Esophagus (tissue), 2 donors: Measurements from ENCODE around the gene GINS1. TPM values are rescaled to one million over a fixed set of nuclear protein-coding genes. Genes with fewer than 3 reads are reported as not detected.

Experiments used
- H3K27ac ChIP-seq, 2 donors: one replicate each; pipeline ENCODE4 v1.5.1; 2013; ENCODE audit warnings: low read depth in 2 of 2, mild to moderate bottlenecking in 2 of 2, inconsistent platforms in 1 of 2, low read length in 1 of 2, moderate library complexity in 1 of 2
- H3K27me3 ChIP-seq, 2 donors: one replicate each; pipeline ENCODE4 v1.6.1; 2013; ENCODE audit warnings: low read length in 2 of 2, control low read depth in 1 of 2, mild to moderate bottlenecking in 1 of 2; ENCODE audit not compliant: insufficient read depth in 2 of 2, control insufficient read depth in 1 of 2
- H3K36me3 ChIP-seq, 2 donors: one replicate each; pipeline ENCODE4 v1.6.1; 2013; ENCODE audit warnings: low read length in 1 of 2; ENCODE audit not compliant: control insufficient read depth in 2 of 2, insufficient read depth in 2 of 2
- H3K4me1 ChIP-seq, 2 donors: one replicate each; pipeline ENCODE4 v1.6.1; 2013; ENCODE audit warnings: low read length in 1 of 2; ENCODE audit not compliant: control insufficient read depth in 2 of 2, insufficient read depth in 2 of 2
- H3K4me3 ChIP-seq, 2 donors: one replicate each; pipeline ENCODE4 v1.5.1; 2013; ENCODE audit warnings: low read length in 2 of 2, mild to moderate bottlenecking in 2 of 2, low read depth in 1 of 2, moderate library complexity in 1 of 2
- H3K9me3 ChIP-seq, 2 donors: one replicate each; pipeline ENCODE4 v1.6.1; 2013; ENCODE audit warnings: mild to moderate bottlenecking in 2 of 2, low read depth in 1 of 2, low read length in 1 of 2, moderate library complexity in 1 of 2; ENCODE audit not compliant: control insufficient read depth in 2 of 2, insufficient read depth in 1 of 2
- WGBS, 2 donors: extraction: QIAGEN DNeasy Blood & Tissue Kit; methylation state at CpG; one replicate each; pipeline ENCODE4 v1.1.7; 2013; 5-methylcytosine and 5-hydroxymethylcytosine counted together
- polyA plus RNA-seq, 2 donors: library from polyadenylated mRNA; stranded (reverse); fragments of 200-250 nt; gene quantifications; one replicate each; pipeline ENCODE4 v1.2.3, GENCODE V29; 2013
- donor health status: healthy with polysubstance abuse.
- donor health status: Bipolar disorder and iron deficiency.

Gene GINS1
- polyA plus RNA-seq, 2 donors, result 4.1 to 5.9 TPM

DNA sequence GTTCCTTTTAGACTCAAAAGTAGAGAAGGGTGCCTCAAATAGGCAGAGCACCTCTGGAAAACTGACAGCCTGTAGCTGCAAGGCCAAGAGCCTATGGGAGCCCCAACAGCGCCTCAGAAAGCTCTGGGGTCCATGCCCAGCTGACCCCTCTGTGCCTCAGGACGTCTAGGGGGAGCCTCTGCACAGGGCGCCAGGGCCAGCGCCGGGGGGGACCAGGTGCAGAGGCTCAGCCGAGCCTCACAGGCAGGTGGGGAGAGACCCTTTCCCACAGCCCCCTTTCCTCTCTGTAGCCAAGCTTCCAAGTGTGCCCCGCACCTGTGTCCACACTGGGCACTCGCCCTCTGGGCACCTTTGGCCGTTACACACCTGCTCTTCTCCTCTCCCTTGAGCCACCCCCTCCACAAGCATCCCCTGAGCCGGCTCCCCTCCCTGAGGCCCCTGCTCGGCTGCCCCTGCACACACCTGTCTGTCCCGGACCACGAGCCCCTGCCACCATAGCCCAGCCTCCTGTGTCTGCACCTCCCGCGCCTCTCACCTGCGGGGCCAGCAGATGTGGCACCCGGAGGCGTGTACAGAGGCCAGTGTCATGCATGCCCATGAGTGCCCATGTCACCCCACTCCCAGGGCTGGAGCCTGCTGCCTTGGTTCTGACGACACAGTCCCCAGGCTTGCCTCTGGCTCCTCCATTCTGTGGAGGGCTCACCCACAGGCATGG, 53.2 kb downstream of the GINS1 start:
- peaks cover 0 to 19% of the 10 kb centered on the region in 2 donors for H3K36me3 ChIP-seq
- H3K4me3 ChIP-seq, result no peak overlapping the region
- H3K9me3 ChIP-seq, result no peaks in the 10 kb centered on the region
- WGBS, 2 donors, result 90 to 92% methylated on average over 19 of the region's 19 CpGs
- no peak overlapping the region for H3K27ac ChIP-seq
- no peaks in the 10 kb centered on the region for H3K27me3 ChIP-seq
- H3K4me1 ChIP-seq, result peaks cover 0 to 2% of the 10 kb centered on the region in 2 donors

DNA sequence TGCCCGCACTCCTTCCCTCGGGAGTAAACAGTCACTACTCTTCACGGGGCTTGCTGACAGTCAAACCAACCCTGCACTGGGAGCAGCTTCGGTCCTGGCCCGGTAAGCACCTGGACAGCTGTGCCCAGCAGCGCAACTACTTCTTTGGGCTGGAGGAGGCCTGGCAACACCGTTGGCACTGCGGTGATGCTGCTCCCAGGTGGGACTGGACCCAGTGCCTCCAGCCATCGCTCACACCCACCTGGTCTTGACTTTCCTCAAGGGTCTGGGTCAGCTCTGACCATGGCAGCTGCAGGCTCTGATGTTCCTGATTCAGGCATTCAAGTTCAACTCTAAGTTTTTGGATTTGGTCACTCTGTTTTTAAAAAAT, 53.8 kb downstream of the GINS1 start:
- Histone ChIP-seq H3K4me1 (peaks cover 0 to 2% of the 10 kb centered on the region in 2 donors), H3K27me3 (no peaks in the 10 kb centered on the region), H3K36me3 (peaks cover 0 to 19% of the 10 kb centered on the region in 2 donors), H3K27ac (no peak overlapping the region), H3K4me3 (no peak overlapping the region), H3K9me3 (no peaks in the 10 kb centered on the region)
- WGBS, 2 donors, result 84% methylated on average over 9 of the region's 9 CpGs

DNA sequence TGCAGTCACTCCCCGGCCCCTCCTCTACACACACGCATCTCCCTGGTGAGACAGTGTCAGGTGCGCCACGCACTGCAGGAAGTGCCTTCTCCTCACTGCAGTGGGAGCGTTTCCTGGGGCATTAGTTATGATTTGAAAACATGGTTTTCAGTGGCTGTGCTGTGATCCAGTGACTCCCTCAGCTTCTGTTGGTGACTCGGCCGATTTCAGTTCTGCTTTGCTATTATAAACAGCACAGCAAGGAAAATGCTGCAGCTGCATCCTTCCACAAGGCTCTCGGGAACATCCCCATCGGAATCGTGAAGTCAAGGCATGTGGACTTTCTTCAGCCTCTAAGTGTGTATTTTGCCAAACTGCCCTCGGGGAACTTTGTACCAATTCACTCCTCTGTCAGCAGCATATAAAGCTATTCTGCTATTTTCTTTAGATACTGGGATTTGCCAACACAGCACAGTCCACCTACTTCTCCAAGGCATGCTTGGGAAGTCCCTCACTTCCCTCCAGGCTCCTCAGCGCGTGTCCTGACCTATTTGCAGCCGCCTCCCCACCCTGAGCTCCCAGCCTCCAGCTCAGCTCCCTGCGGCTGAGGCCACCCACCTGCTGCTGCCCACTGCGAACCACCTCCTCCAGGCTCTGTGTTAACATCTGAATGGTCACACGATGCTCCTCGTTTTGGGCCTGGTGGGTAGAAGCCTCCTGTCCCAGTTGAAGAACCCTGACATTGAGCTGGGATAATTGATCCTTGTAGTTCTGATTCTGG, 54.5 kb downstream of the GINS1 start:
- H3K27me3 ChIP-seq, result no peaks in the 10 kb centered on the region
- H3K9me3 ChIP-seq, result no peaks in the 10 kb centered on the region
- no peak overlapping the region for H3K27ac ChIP-seq
- 60 to 70% methylated on average over 18 of the region's 18 CpGs for WGBS, 2 donors
- H3K4me3 ChIP-seq, result no peak overlapping the region
- H3K36me3 ChIP-seq, result peaks cover 2 to 19% of the 10 kb centered on the region in 2 donors
- H3K4me1 ChIP-seq, result peaks cover 0 to 2% of the 10 kb centered on the region in 2 donors

DNA sequence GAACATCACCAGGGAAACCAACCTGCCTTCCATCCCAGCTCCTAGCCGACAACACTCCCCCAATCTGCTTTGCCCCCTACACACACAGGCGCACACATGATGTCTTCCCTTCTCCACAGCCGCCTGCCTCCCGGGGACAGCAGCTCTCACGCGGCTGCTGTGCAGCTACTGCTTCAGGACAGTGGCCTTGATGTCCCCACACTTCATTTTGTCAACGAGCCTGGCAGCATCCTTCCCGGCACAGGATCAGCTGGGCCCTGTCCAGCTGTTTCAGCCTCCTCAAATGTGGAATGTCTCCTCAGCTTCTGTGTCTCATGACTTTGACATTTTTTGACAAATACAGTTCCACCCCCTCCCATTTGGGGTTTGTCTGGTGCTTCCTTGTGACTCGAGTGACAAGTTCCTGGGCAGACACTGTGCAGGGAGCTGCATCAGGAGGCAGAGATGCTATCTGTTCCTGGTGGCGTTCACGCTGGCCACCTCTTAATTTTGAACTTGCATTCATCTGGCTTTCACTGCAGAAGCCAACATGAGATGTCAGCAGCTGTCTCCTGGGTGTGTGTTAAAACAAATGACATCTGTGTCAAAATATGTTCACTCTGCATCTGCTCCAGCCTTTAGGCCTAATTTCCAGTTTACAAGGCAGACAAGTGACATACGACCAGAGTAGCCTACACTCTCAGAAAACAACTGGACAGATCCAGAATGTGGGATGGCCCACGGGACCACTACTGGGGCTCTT, 57.2 kb downstream of the GINS1 start:
- Histone ChIP-seq H3K4me1 (peaks cover 0 to 2% of the 10 kb centered on the region in 2 donors), H3K9me3 (no peaks in the 10 kb centered on the region), H3K4me3 (no peak overlapping the region), H3K27me3 (no peaks in the 10 kb centered on the region), H3K36me3 (peaks cover 3 to 21% of the 10 kb centered on the region in 2 donors), H3K27ac (no peak overlapping the region)
- WGBS, 2 donors, result 81 to 82% methylated on average over 13 of the region's 13 CpGs

DNA sequence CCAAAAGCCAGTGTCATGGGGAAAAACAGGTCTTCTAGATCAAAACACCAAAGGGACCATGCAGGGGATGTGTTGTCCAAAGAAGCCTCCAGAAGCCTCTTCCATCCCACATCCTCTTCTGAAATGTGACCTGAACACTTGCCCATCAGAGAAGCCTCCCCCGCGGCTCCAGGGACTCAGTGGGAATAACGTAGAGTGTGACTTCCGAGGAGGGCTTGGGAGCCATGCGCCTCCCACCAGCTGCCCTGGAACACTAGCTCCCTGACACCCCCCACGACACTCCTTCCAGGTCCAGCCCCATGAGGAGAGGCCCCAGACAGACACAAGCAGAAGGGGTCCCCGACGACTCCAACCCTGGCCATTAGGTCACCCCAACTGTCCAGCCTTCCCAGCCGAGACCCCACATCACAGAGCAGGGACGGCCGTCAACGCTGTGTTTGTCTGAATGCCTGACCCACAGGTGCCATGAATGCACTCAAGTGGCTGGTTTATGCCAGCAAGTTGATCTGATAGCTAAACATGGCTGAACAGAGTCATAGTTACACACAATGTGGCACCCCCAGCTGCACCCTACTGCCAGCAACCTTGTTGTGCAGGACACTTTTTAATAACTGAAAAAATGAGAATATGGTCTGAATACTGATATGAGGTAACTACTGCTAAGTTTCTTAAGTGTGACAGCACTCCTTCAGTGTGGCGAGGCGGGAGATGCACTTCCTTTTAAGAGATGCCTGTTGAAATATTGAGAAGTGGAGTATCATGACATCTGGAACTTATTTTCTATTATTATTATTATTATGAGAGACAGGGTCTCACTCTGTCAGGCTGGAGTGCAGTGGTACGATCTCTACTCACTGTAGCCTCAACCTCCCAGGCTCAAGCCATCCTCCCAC, 58.0 kb downstream of the GINS1 start:
- Histone ChIP-seq H3K9me3 (no peaks in the 10 kb centered on the region), H3K27me3 (no peaks in the 10 kb centered on the region), H3K27ac (no peak overlapping the region), H3K4me1 (peaks cover 0 to 2% of the 10 kb centered on the region in 2 donors), H3K4me3 (no peak overlapping the region), H3K36me3 (peaks cover 3 to 22% of the 10 kb centered on the region in 2 donors)
- 89 to 92% methylated on average over 15 of the region's 15 CpGs for WGBS, 2 donors

DNA sequence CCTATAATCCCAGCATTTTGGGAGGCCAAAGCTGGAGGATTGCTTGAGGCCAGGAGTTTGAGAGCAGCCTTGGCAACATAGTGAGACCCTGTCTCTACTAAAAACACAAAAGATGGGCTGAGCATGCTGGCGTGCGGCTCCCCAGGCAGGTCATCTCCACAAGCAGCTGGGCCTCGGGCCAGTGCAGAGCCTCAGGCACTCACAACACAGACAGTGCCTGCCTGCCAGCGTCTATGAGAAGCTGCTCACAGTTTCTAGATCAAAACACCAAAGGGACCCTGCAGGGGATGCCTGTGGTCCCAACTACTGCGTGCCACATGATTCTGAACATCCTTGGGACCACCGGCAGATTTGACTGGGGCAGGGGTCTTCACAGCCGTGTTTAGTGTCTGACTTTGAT, 59.4 kb downstream of the GINS1 start:
- peaks cover 3 to 17% of the 10 kb centered on the region in 2 donors for H3K36me3 ChIP-seq
- no peaks in the 10 kb centered on the region for H3K4me1 ChIP-seq
- no peaks in the 10 kb centered on the region for H3K27me3 ChIP-seq
- 79 to 86% methylated on average over 7 of the region's 7 CpGs for WGBS, 2 donors
- H3K9me3 ChIP-seq, result no peaks in the 10 kb centered on the region
- H3K4me3 ChIP-seq, result no peak overlapping the region
- no peak overlapping the region for H3K27ac ChIP-seq

DNA sequence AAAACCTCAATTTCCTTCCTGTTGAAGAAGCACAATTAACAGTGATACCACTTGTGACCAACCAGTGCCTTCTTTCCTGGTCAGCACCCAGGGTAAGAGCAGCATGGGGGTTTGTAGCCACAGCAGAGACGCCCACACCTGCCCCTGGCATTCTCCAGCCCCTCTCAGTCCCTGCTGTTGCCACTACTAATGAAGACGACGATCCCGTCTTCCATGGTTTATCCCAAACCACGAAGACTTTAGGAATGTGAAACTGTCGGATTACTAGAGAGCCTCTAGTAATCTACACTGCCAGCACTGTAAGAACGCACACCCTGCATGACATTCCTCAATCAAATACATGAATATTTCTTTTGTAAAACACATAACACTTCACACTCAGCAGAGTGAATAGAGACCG, 60.0 kb downstream of the GINS1 start:
- WGBS, 2 donors, result 89 to 92% methylated on average over 8 of the region's 8 CpGs
- Histone ChIP-seq H3K27me3 (no peaks in the 10 kb centered on the region), H3K4me1 (no peaks in the 10 kb centered on the region), H3K27ac (no peak overlapping the region), H3K36me3 (peaks cover 3 to 15% of the 10 kb centered on the region in 2 donors), H3K9me3 (no peaks in the 10 kb centered on the region), H3K4me3 (no peak overlapping the region)

DNA sequence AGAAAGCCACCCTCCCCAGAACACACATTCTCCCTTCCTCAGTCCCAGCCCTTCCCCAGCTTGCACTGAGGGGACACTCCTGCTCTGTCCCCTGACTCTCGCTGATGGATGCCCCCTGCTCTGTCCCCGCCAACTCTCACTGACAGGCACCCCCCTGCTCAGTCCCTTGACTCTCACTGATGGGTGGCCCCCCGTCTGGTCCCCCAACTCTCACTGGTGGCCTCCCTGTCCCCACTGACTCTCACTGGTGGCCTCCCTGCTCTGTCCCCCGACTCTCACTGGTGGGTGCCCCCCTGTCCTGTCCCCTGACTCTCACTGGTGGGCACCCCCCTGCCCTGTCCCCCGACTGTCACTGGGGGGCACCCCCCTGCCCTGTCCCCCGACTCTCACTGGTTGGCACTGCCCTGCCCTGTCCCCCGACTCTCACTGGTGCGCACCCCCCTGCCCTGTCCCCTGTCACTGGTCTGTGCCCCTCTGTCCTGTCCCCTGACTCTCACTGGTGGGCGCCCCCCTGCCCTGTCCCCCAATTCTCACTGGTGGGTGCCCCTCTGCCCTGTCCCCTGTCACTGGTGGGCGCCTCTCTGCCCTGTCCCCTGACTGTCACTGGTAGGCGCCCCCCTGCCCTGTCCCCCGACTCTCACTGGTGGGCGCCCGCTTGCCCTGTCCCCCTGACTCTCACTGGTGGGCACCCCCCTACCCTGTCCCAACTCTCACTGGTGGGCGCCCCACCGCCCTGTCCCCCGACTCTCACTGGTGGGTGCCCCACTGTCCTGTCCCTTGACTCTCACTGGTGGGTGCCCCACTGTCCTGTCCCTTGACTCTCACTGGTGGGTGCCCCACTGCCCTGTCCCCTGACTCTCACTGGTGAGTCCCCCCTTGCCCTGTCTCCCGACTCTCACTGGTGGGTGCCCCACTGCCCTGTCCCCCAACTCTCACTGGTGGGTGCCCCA, 60.9 kb downstream of the GINS1 start:
- WGBS, 2 donors, result 96% methylated on average over 16 to 18 of the region's 18 CpGs
- H3K4me3 ChIP-seq, result no peak overlapping the region
- H3K27ac ChIP-seq, result no peak overlapping the region
- no peaks in the 10 kb centered on the region for H3K27me3 ChIP-seq
- no peaks in the 10 kb centered on the region for H3K9me3 ChIP-seq
- peaks cover 3 to 15% of the 10 kb centered on the region in 2 donors for H3K36me3 ChIP-seq
- no peaks in the 10 kb centered on the region for H3K4me1 ChIP-seq
